ENCODE data around the gene PARD3. TPM values are rescaled to one million over a fixed set of nuclear protein-coding genes. Genes with fewer than 3 reads are reported as not detected.

The PARD3 gene
- total and polyA plus RNA-seq, 2 donors from 2014 or later = 21.1 to 47.5 TPM

DNA sequence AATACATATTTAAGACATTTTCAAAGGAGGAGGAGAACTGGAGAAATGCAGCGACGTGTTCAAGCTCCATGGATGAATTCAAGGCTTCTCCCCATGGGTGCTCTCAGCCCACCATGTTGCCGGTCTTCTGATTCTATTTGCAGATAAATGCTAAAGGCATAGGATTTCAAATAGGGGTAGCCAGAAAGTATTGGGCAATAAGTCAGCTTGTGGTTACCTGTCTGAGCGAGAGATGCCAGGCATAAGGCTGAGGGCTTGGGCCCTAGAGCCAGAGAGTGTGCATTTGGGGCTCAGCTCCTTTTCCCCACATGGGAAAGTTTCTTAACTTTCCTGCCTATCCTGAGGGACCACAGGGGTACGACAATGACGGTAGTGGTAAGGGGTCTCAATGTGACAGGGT, 180.0 kb downstream of the PARD3 start:
- no peak overlapping the region for H3K4me3 ChIP-seq (ENCODE audit: low read length in 3 of 3)
- no peak overlapping the region for H3K9ac ChIP-seq (ENCODE audit: low read length in 3 of 3)
- DNase-seq (no peak), FAIRE-seq (no peak)
- H3K9me3 ChIP-seq (ENCODE audit: control insufficient read depth in 2 of 3, insufficient read depth in 1 of 3, low read length in 3 of 3) = no peaks in the 10 kb centered on the region
- no peaks in the 10 kb centered on the region for H3K36me3 ChIP-seq (ENCODE audit: control insufficient read depth in 2 of 3, insufficient read depth in 3 of 3, low read length in 3 of 3)
- peaks cover 0 to 19% (median 2%) of the 10 kb centered on the region in 3 donors for H3K4me1 ChIP-seq (ENCODE audit: control insufficient read depth in 2 of 3, insufficient read depth in 2 of 3, low read depth in 1 of 3, low read length in 3 of 3)
- H3K27ac ChIP-seq (ENCODE audit: low read depth in 2 of 2, low read length in 2 of 2) = no peak overlapping the region
- H3K27me3 ChIP-seq (ENCODE audit: control insufficient read depth, insufficient read depth, low read length) = no peaks in the 10 kb centered on the region
- intact Hi-C loops (cut with DNase I) = loop anchor here (10.0 kb wide), 1 partner anchor 1300 kb away; the partner anchor contains the start of gene NRP1
- TF ChIP-seq, protein P1, sequence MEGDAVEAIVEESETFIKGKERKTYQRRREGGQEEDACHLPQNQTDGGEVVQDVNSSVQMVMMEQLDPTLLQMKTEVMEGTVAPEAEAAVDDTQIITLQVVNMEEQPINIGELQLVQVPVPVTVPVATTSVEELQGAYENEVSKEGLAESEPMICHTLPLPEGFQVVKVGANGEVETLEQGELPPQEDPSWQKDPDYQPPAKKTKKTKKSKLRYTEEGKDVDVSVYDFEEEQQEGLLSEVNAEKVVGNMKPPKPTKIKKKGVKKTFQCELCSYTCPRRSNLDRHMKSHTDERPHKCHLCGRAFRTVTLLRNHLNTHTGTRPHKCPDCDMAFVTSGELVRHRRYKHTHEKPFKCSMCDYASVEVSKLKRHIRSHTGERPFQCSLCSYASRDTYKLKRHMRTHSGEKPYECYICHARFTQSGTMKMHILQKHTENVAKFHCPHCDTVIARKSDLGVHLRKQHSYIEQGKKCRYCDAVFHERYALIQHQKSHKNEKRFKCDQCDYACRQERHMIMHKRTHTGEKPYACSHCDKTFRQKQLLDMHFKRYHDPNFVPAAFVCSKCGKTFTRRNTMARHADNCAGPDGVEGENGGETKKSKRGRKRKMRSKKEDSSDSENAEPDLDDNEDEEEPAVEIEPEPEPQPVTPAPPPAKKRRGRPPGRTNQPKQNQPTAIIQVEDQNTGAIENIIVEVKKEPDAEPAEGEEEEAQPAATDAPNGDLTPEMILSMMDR (IDR thresholded peaks at IDR 0.05; ENCODE audit: borderline replicate concordance, extremely low read depth, insufficient read depth) = no peak

DNA sequence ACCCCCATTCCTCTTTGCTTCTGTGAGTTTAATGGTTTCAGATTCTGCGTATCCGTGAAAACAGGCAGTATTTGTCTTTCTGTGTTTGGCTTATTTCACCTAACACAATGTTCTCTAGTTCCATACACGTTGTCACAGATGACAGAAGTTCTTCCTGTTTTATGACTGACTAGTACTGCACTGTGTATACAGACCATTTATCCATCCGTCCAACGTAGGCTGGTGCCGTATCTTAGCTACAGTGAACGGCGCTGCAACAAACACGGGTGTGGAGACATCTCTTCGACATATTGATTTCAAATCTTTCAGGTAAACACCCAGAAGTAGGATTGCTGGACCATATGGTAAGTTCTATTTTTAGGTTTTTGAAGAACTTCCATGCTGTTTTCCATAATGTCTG, 181.7 kb downstream of the PARD3 start:
- no peaks in the 10 kb centered on the region for H3K36me3 ChIP-seq (ENCODE audit: control insufficient read depth in 2 of 3, insufficient read depth in 3 of 3, low read length in 3 of 3)
- H3K27me3 ChIP-seq (ENCODE audit: control insufficient read depth, insufficient read depth, low read length) = no peaks in the 10 kb centered on the region
- no peak for DNase-seq
- H3K4me3 ChIP-seq (ENCODE audit: low read length in 3 of 3) = no peak overlapping the region
- no peak for FAIRE-seq
- TF ChIP-seq, protein P1 (IDR thresholded peaks at IDR 0.05; ENCODE audit: borderline replicate concordance, extremely low read depth, insufficient read depth) = no peak
- H3K9me3 ChIP-seq (ENCODE audit: control insufficient read depth in 2 of 3, insufficient read depth in 1 of 3, low read length in 3 of 3) = no peaks in the 10 kb centered on the region
- H3K4me1 ChIP-seq (ENCODE audit: control insufficient read depth in 2 of 3, insufficient read depth in 2 of 3, low read depth in 1 of 3, low read length in 3 of 3) = peaks cover 0 to 14% (median 2%) of the 10 kb centered on the region in 3 donors
- H3K9ac ChIP-seq (ENCODE audit: low read length in 3 of 3) = no peak overlapping the region
- intact Hi-C loops (cut with DNase I) = loop anchor here (10.0 kb wide), 1 partner anchor 1299 kb away; the partner anchor contains the start of gene NRP1
- H3K27ac ChIP-seq (ENCODE audit: low read depth in 2 of 2, low read length in 2 of 2) = no peak overlapping the region

DNA sequence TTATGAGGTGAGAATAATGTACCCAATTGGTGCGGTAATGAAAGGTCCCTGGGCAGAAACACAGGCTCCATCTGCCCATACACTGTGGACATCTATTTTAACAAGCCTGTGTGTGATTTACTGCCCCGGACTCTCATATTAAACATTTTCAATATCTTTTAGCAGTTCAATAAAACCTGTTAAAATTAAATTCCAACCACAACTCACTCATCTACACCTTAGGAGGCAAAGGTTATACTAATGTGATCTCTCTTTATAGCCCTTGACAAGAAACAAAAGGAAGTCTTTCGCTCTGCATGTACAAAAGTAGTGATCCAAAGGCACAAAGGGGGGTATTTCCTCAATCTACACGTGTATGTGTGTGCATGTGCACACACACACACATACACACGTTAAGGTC, 186.0 kb downstream of the PARD3 start:
- TF ChIP-seq, protein P1 (IDR thresholded peaks at IDR 0.05; ENCODE audit: borderline replicate concordance, extremely low read depth, insufficient read depth) = no peak
- no peak for DNase-seq

More for the DNA sequence above, 186.0 kb downstream of the PARD3 start:
- intact Hi-C loops (cut with DNase I) = no loop called here
- no peak overlapping the region for H3K27ac ChIP-seq (ENCODE audit: low read depth in 2 of 2, low read length in 2 of 2)
- no peaks in the 10 kb centered on the region for H3K36me3 ChIP-seq (ENCODE audit: control insufficient read depth in 2 of 3, insufficient read depth in 3 of 3, low read length in 3 of 3)
- H3K9ac ChIP-seq (ENCODE audit: low read length in 3 of 3) = no peak overlapping the region
- H3K4me1 ChIP-seq (ENCODE audit: control insufficient read depth in 2 of 3, insufficient read depth in 2 of 3, low read depth in 1 of 3, low read length in 3 of 3) = peaks cover 0 to 2% (median 0%) of the 10 kb centered on the region in 3 donors
- H3K4me3 ChIP-seq (ENCODE audit: low read length in 3 of 3) = no peak overlapping the region
- no peaks in the 10 kb centered on the region for H3K9me3 ChIP-seq (ENCODE audit: control insufficient read depth in 2 of 3, insufficient read depth in 1 of 3, low read length in 3 of 3)
- FAIRE-seq = no peak
- no peaks in the 10 kb centered on the region for H3K27me3 ChIP-seq (ENCODE audit: control insufficient read depth, insufficient read depth, low read length)

All from kidney (tissue), 14 donors.